Activated CD8-positive, alpha-beta memory T cell treated with anti-CD3 and anti-CD28 coated beads for 24 hours (primary cell): ENCODE data around the gene EPRS1.
"Not testable (repeated sequence)": the region's sequence is repeated elsewhere in the genome, so short reads cannot be mapped to it uniquely, and the experiment has no call there.

Experiments
- DNase-seq: peaks from one replicate; pipeline ENCODE4 v3.0.0-alpha.2; 2020

The EPRS1 gene

GRCh38 chr1:220037810-220038209, 8.5 kb downstream of the EPRS1 start:
- DNase-seq = not testable (repeated sequence)

DNA sequence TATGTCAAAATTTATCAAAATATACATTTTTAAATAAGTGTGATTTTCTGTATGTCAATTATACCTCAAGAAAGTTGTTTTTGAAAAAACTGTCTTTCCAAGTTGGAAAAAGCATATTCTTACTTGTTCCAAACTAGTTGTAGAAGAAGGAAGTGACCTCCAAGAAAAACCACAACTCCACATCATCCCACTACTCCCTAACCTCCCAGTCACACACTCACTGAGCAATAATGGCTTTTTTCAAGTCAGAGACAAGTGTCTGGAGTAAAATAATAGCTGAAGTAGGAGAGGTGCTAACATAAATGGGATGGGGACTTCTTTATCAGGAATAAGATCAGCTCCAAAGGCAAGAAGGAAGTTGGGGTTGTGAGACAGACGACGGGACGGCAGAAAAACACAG, 13.4 kb downstream of the EPRS1 start:
- DNase-seq = no peak

- no peak for DNase-seq
These were observed 15.0 kb downstream of the EPRS1 start for GRCh38 chr1:220031287-220031686.

GRCh38 chr1:220028346-220028895, 17.9 kb downstream of the EPRS1 start:
- DNase-seq = no peak

GRCh38 chr1:220019071-220019470, 27.2 kb downstream of the EPRS1 start:
- no peak for DNase-seq

DNA sequence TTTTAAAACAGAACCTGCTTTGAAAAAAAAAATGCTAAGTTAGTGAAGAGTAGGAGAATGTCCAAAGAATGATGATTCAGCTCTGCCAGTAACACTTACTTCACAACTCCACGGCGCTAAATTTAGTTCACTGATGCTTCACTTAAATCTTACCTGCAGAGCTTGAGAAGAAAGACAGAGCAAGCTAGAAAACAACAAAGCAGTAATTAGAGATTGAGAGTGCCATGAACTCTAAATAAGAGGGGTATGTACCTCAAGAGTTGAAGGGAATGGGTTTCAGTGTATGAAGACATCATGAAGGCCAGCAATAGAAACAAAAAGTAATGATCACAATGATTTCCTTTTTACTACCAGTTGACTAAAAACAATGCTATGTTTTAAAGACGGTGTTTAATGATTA, 32.8 kb downstream of the EPRS1 start:
- no peak for DNase-seq

- no peak for DNase-seq
These were observed 34.0 kb downstream of the EPRS1 start for GRCh38 chr1:220012259-220012658.

GRCh38 chr1:220011620-220012019, 34.7 kb downstream of the EPRS1 start:
- DNase-seq = no peak

- DNase-seq = no peak
These were observed 38.9 kb downstream of the EPRS1 start for GRCh38 chr1:220007438-220007837.

GRCh38 chr1:220005489-220005888, 40.8 kb downstream of the EPRS1 start:
- no peak for DNase-seq

DNA sequence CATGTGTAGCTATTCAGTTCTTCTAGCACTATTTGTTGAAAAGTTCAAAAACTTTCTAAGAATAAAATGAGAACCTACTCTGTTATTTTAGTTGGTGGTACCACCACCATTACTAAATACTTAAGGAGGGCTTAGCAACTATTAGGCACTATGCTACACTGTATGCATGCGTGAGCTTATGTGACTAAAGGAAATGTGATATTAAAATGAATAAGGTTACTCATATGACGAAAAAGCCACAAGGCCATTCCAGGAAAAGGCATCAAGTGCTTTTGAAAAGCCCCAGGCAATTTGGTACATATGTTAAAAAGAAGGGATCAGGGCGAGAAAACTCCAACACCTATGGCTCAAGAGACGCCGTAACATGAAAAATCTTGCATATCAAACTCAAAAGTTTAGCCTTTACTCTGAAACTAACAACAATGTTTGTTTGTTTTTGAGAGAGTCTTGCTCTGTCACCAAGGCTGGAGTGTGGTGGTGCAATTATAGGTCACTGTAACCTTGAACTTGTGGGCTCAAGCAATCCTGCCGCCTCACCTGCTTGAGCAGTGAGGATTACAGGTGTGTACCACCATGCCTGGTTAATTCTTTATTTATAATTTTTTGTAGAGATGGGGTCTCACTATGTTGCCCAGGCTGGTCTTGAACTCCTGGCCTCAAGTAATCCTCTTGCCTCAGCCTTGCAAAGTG, 42.5 kb downstream of the EPRS1 start:
- no peak for DNase-seq

DNA sequence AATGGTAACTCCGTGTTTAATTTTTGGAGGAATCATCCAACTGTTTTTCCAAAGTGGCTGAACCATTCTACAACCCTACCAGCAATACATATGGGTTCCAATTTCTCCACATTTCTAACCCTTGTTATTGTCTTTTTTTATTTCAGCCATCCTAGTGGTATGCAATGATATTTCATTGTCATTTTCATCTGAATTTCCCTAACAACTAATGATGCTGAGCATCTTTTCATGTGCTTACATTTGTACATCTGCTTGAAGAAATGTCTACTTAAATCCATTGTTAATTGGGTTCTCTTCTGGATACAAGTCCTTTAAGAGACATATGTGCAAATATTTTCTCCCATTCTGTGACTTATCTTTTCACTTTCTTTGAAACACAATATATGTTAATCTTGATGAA, 43.3 kb downstream of the EPRS1 start:
- DNase-seq = no peak

- no peak for DNase-seq
These were observed 45.2 kb downstream of the EPRS1 start for GRCh38 chr1:220001095-220001501.

DNA sequence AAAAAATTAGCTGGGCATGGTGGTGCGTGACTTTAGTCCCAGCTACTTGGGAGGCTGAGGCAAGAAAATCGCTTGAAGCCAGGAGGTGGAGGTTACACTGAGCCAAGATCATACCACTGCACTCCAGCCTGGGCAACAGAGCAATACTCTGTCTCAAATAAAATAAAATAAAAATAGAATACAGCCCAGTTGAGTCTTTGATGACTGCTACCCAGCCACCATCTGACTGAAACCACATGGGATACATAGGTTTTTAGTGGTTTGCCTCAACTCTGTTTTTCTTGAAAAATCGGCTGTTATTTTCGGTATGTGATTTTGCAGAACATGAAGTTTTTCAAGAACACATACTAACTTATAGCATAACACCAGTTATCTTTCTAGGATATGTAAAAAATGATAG, 46.5 kb downstream of the EPRS1 start:
- no peak for DNase-seq
